GM12892 (cell line): Measurements from ENCODE around the gene FARP2.
"Not testable (repeated sequence)": the region's sequence is repeated elsewhere in the genome, so short reads cannot be mapped to it uniquely, and the experiment has no call there.

Experiments
- POLR2A ChIP-seq: IDR thresholded peaks from 2 replicates; pipeline ENCODE4 v1.6.1; 2011; ENCODE audit warnings: low read depth, low read length, control low read depth
- TAF1 ChIP-seq: IDR thresholded peaks from 2 replicates; pipeline ENCODE4 v1.6.1; 2011; ENCODE audit warnings: low read depth, mild to moderate bottlenecking, control low read depth, low read length, borderline replicate concordance

DNA sequence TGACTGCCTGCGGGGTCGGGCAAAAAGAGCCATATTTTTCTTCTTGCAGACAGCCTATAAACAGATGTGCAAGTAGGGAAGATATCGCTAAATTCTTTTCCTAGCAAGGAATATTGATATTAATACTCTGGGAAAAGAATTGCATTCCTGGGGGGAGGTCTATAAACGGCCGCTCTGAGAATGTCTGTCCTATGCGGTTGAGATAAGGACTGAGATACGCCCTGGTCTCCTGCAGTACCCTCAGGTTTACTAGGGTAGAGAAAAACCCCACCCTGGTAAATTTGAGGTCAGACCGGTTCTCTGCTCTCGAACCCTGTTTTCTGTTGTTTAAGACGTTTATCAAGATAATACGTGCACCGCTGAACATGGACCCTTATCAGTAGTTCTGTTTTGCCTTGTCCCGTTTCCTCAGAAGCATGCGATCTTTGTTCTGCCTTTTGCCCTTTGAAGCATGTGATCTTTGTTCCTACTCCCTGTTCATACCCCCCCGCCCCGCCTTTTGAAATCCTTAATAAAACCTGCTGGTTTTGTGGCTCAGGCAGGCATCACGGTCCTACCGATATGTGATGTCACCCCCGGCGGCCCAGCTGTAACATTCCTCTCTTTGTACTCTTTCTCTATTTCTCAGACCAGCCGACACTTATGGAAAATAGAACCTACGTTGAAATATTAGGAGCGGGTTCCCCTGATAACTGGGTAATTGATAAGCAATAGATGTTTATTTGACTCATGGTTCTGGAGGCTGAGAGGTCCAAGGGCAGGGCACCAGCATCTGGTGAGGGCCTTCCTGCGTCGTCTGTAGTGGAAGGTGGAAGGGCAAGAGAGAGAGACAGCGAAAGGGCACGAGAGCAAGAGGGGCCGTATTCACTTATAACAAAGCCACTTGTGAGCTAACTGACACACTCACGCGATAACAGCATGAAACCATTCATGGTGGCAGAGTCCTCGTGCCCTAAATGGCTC is 170.0 kb downstream of the FARP2 start:
- TF ChIP-seq POLR2A, TAF1: not testable (repeated sequence)
